ENCODE data around the gene TRAPPC10.

The TRAPPC10 gene

GRCh38 chr21:43982489-43983078 is 29.5 kb upstream of the TRAPPC10 start:
- DNase-seq, result no peak

GRCh38 chr21:43983390-43983789 is 28.7 kb upstream of the TRAPPC10 start:
- no peak for DNase-seq

- DNase-seq, result no peak
Observed at GRCh38 chr21:43983860-43984420, 28.2 kb upstream of the TRAPPC10 start.

GRCh38 chr21:43984905-43985689 is 27.0 kb upstream of the TRAPPC10 start:
- no peak for DNase-seq

- peak in 1 of 2 experiments; percentile 28 for DNase-seq
Observed at GRCh38 chr21:43985690-43986251, 26.3 kb upstream of the TRAPPC10 start.

- DNase-seq, result no peak
Observed at GRCh38 chr21:43986544-43987451, 25.3 kb upstream of the TRAPPC10 start.

- no peak for DNase-seq
Observed at GRCh38 chr21:43987509-43987908, 24.6 kb upstream of the TRAPPC10 start.

GRCh38 chr21:43988016-43988415 is 24.1 kb upstream of the TRAPPC10 start:
- no peak for DNase-seq

GRCh38 chr21:43988506-43989230 is 23.4 kb upstream of the TRAPPC10 start:
- DNase-seq, result no peak

GRCh38 chr21:43989401-43989800 is 22.7 kb upstream of the TRAPPC10 start:
- no peak for DNase-seq

GRCh38 chr21:43991447-43991991 is 20.6 kb upstream of the TRAPPC10 start:
- no peak for DNase-seq

GRCh38 chr21:43992121-43992520 is 20.0 kb upstream of the TRAPPC10 start:
- no peak for DNase-seq

GRCh38 chr21:43993420-43993934 is 18.6 kb upstream of the TRAPPC10 start:
- no peak for DNase-seq

- DNase-seq, result no peak
Observed at GRCh38 chr21:43994085-43994484, 18.0 kb upstream of the TRAPPC10 start.

- DNase-seq, result no peak
Observed at GRCh38 chr21:43994646-43995045, 17.5 kb upstream of the TRAPPC10 start.

GRCh38 chr21:43995521-43996105 is 16.5 kb upstream of the TRAPPC10 start:
- no peak for DNase-seq

GRCh38 chr21:43997766-43998742 is 14.1 kb upstream of the TRAPPC10 start:
- DNase-seq, result no peak

- no peak for DNase-seq
Observed at GRCh38 chr21:44000360-44000759, 11.7 kb upstream of the TRAPPC10 start.

- DNase-seq, result no peak
Observed at GRCh38 chr21:44002511-44002910, 9.6 kb upstream of the TRAPPC10 start.
